Stimulated activated CD4-positive, alpha-beta T cell treated with anti-CD3 and anti-CD28 coated beads, TNF-alpha, amount 100 ng/mL, for 24 hours (primary cell): Measurements from ENCODE around the gene FZR1.

Source experiments
- DNase-seq, 3 experiments: peaks; one replicate each; pipeline ENCODE4 v3.0.0-alpha.2; 2020; ENCODE audit warnings: low read depth in 3 of 3

FZR1 gene

DNA sequence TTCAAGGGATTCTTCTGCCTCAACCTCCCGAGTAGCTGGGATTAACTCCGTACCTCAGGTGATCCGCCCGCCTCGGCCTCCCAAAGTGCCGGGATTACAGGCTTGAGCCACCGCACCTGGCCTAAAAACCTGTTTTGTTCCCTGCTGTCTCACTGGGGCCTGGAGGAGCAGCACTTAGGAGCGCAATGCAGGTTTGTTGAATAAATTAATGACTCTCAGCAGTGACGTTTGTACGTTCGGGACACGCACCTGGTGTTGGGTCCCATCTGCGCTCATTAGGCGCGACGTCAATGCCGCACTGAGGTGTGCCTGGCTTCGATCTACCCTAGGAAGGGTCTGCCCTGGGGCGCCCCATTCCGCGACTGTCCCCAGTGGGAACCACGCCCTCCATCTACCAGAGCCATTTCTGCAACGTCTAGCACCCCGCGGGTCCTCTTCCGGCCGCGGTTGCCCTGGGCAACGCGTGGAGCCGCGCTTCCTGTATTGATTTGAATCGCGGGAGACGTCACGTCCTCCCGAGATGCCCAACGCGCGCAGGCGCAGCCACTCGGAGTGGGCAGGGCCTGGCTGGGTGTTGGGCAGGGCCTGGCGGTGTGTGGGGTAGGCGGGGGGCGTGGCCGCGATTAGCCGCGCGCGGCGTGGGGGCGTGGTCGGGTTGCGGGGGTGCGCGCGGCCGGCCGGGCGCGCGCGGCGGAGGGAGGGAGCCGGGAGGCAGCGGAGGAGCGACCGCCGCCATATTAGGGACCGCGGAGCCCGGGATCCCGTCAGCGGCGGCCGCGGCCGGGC, at the start of gene FZR1:
Gene FZR1 (plus strand): TSS at position 714 of the 786 bp plus-strand sequence. CDS start 16,679 bp downstream, outside the sequence.
- DNase-seq: peak; percentile 99

- DNase-seq: no peak
Measured at GRCh38 chr19:3456925-3457527, 49.1 kb upstream of the FZR1 start.

DNA sequence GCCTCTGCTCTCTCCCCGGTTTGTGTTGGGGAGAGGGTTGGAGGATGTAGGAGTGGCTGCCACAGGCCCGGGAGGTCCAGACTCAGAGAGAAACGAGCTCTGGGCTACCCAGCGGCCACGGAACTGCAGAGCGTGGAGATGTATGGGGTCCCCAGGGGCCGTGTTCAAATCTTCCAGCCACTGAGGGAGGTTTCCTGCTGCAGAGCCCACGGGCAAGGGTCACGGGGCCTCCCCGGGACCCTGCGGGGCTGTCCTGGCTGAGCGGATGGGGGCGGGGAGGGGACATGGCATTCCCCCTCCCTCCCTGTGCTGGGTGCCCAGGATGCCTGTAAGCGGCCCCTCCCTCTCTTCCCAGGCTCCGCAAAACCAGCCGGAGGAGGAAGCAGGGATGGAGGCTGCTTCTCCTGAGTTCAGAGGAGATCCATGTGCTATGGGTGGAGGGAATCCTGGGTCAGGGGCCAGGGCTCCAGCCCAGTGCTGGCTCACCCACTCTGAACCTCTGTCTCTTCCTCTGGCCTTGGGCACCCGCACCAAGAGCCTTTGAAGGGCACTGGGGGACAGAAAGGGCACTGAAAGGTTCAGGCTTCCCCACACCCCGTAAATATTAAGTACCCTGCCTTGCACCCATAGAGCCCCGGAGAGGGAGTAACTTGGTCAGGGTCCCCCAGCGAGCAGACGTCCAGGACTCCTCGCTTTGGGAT, 48.4 kb upstream of the FZR1 start:
- DNase-seq: no peak

DNA sequence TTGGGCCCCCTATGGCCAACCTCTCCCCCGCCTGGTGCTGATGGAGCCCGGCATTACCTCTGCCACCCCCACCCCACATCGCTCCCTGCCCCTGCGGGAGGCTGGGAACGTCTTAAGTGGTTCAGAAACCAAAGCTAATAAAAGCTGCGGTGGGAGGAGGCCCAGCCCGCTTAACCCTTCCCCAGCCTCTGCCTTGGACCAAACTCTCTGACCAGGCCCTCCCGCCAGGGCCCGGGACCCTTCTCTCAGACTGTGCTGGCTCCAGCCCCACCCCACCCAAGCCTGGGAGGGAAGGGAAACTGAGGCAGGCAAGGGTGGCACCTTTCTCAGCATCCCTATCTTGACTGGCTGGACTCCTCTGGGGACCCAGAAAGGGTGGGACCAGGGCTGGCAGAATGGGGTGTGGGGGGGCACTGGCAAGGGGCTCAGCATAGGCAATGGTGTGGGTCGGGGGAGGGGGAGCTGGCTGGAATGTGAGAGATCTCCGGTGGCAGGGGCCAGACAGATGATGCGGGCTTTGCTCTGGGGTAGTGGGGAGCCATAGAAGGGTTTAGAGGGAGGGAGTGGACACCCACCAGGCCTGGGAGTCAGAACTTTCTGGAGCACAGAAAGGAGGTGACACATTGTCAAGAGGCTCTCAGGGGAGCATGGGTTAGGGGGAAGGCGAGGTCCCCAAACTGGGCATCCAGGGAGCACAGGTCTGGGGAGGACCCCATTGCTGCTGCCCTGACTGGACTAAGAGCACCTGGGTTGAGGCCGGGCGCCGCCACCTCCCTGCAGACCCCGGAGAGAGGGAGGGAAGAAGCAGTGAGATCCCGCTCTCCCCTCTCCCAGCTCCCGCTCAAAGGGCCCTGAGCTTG, 47.7 kb upstream of the FZR1 start:
- DNase-seq: no peak

GRCh38 chr19:3459089-3459881, 46.8 kb upstream of the FZR1 start:
- no peak for DNase-seq

- DNase-seq: no peak
Measured at GRCh38 chr19:3459965-3460582, 46.0 kb upstream of the FZR1 start.

DNA sequence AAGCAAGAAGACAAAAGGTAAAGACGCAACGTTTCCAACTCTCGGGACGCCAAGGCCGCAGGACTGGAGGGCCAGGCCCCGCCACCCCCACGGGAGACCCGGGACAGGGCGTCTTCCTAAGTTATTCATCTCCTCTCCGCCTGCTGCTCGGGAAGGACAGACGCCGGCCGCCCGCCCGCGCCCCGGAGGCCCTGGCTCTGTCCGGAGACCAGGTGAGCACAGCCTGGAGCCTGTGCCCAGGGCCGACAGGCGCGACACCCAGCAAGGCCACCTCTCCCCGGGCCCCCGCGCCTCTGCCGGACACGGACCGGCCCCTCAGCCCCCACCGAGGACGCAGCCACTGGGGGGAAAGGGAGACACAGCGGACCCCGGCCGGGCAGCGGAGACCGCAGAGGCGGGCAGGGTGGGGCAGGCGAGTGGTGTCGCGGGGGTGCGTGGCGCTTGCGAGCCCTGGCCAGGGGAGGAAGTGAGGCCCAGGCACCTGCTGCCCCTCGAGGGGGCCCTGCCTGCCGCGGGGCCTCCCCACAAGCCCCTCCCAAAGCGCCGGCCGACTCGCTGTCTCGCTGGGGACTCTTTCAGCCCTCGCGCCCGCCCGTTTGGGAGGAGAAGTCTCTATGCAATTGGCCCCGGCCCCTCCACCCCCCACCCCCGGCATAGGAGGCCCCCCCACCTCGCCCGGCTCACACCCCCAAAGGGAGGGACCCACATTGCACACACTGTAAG, 43.0 kb upstream of the FZR1 start:
- no peak for DNase-seq

DNA sequence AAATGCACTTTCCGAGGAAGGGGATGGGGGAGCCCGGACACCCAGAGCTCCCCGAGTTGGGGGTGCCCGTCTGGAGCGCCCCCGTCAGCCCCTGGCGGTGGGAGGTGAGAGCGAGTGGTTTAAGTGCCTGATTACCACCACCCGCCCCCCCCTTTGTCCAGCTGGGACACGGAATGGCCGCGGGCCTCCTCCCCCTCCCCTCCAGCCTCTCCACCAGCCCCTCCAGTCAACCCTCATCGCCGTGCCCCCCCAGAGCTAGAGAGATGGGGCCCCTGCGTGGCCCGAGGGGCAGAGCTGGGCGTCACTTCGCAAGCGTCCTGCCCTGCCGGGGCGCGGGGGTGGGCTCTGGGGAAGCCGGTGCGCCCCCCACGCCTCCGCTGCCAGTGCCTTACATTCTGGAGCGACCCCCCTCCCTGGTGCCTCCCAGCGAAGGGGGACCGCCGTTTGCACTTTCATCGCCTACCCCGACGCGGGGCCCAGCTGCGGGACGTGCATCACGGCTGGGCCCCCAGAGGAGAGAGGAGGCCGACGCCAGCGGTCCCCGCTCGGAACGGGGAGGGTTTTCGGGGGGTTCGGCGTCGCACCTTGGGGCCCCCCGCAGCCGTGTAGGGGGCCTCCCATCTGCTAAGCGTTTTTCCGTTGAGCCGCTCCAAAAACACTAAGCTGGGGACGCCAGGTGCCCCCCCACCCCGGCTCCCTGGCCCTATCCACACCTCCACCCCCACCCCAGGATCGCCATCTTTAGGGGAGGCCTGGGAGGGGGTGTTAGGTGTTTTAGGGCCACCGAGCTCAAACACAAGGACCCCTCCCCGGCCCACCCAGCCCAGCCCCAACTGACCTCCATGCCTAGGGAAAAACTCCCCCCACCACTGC, 42.2 kb upstream of the FZR1 start:
- no peak for DNase-seq

GRCh38 chr19:3464587-3465235, 41.4 kb upstream of the FZR1 start:
- no peak for DNase-seq

DNA sequence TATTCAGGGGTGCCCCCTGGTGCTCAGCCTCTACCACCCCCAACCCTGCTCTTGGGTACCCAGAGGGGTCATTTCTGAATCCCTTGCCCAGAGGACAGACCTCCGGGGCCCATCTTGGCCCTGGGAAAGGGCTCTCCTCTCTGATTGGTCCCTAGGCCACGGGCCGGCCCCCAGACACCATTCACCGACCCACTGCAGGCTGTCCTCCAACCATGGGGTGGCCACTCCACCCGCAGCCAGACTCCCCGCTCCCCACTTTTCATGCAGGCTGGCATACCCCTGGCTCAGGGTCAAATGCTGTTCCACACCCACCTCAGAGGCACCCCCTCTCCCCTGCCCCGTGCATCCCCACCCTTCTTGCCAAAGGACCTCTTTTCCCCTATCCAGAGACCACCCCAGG, 40.6 kb upstream of the FZR1 start:
- DNase-seq: no peak

DNA sequence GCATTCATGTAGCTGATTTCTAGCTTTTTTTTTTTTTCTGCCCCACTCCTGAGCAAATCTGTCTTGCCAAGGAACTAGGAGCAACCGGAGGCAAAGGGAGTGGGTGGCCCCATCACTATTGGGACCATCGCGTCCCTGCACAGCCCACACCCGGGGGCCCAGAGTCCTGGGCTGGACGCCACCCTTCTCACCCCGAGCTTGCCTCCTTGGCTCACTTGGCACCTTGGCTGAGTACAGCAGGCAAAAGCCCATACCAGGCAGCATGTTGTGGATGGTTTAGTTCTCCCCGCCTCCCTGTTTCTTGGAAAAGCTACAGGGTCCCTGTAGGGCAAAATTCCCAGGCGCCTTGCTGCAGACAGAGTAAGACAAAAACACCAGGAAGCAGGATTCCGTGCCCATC, 39.5 kb upstream of the FZR1 start:
- no peak for DNase-seq

GRCh38 chr19:3467437-3468198, 38.5 kb upstream of the FZR1 start:
- DNase-seq: no peak

- DNase-seq: no peak
Measured at GRCh38 chr19:3468211-3468610, 37.9 kb upstream of the FZR1 start.

DNA sequence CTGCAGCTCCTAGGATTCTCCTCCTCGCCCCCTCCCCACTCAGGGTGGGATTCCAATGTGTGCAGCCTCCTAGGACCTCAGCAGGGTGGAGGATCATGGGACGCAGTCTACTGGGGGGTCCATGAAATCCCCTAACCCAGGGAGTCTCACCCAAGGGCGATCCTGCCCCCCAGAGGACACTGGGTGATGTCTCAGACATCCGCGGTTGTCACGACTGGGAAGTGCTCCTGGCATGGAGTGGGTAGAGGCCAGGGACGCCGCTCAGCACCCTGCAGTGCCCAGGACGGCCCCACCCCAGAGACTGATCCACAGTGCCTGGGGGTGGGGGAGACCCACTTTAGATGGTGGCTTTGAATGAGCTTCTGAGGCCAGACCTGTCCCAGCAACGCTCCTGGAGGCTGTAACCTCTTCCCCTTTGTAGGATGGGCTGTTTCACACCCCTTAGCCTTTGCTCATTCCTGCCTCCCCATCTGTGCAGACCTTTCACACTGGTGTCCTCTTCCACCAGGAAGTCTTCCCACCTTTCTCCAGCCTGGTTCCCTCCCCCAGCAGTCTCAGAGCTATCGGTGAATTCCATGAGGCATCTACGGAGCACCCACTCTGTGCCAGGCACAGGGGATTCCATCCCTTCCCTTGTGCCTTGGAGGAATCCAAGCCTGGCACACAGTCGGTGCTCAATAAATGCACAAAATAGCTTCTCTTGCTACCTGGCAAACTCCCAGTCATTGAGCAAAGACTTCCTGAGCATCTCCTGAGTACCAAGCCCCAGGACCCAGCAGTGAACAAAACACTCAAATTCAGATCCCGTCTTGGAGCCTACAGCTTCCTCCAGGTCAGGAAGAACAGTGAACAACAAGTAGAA, 36.2 kb upstream of the FZR1 start:
- DNase-seq: no peak

DNA sequence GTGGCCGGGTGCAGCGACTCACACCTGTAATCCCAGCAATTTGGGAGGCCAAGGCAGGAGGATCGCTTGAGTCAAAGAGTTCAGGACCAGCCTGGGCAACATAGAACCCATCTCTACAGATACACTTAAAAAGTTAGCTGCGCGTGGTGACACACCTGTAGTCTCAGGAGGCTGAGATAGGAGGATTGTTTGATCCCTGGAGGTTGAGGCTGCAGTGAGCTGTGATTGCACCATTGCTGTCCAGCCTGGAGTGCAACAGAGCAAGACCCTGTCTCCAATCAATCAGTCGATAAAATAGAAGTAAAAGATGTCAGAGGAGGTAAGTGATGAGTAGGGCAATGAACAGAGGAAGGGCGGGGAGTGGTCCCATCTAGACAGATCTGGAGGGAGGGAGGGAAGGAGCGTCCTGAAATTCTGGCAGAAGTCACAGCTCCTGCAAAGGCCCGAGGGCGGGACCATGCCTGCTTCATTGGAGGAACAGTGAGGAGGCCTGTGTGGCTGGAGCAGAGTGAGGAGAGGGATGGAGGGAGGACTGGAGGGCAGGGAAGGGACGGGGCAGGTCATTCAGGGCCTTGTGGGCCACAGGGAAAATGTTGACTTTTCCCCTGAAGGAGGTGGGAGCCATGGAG, 35.5 kb upstream of the FZR1 start:
- no peak for DNase-seq

DNA sequence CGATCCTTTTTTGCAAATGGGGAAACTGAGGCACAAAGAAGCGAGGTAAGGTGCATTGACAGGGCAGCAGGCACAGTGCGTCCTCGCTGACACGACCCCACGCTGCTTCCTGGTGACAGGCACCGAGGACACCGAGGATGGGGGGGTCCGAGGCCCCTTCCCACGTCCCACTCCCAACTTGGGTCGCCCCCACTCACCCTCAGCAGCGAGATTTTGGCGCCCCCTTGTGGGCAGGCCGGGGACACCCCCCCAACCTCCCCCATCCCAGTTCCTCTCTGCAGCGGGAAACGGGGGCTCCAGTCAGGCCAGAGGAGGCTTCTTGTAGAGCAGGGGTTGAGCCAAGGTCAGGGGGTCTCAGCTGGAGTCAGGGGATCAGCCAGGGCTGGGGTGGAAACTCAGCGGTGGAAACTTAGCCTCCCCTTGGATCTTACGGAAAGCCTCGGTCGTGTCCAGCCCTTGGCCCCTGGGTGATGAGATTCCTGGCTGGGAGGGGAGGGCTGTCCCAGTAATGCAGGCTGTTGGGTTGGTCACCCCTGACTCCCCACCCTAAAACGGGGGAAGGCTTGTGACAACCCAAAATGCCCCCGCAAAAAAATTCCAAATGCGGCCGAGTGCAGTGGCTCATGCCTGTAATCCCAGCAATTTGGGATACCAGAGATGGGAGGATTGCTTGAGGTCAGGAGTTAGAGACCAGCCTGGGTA, 34.0 kb upstream of the FZR1 start:
- peak in 1 of 3 experiments; percentile 40 for DNase-seq
